Cerebellar cortex (tissue), 1 donor: ENCODE data around the gene LARGE1.

Experiments used
- DNase-seq: peaks from one replicate; pipeline ENCODE4 v3.0.0-alpha.2; 2015; ENCODE audit warnings: low spot score

The LARGE1 gene

GRCh38 chr22:33722816-33723215, 197.5 kb downstream of the LARGE1 start:
- no peak for DNase-seq

GRCh38 chr22:33720166-33720878, 200.0 kb downstream of the LARGE1 start:
- no peak for DNase-seq

- no peak for DNase-seq
These were observed 202.4 kb downstream of the LARGE1 start for GRCh38 chr22:33717694-33718396.

GRCh38 chr22:33715237-33715985, 204.9 kb downstream of the LARGE1 start:
- no peak for DNase-seq

GRCh38 chr22:33710326-33710725, 209.9 kb downstream of the LARGE1 start:
- DNase-seq = no peak

- no peak for DNase-seq
These were observed 212.7 kb downstream of the LARGE1 start for GRCh38 chr22:33707581-33707980.

GRCh38 chr22:33706100-33706499, 214.2 kb downstream of the LARGE1 start:
- DNase-seq = no peak

GRCh38 chr22:33699176-33699575, 221.1 kb downstream of the LARGE1 start:
- DNase-seq = no peak

- no peak for DNase-seq
These were observed 222.6 kb downstream of the LARGE1 start for GRCh38 chr22:33697640-33698039.

- no peak for DNase-seq
These were observed 229.1 kb downstream of the LARGE1 start for GRCh38 chr22:33691057-33691630.

GRCh38 chr22:33688903-33689302, 231.4 kb downstream of the LARGE1 start:
- no peak for DNase-seq

- no peak for DNase-seq
These were observed 232.8 kb downstream of the LARGE1 start for GRCh38 chr22:33687464-33687863.

- no peak for DNase-seq
These were observed 236.2 kb downstream of the LARGE1 start for GRCh38 chr22:33684087-33684486.

GRCh38 chr22:33682927-33683326, 237.3 kb downstream of the LARGE1 start:
- no peak for DNase-seq

- no peak for DNase-seq
These were observed 239.6 kb downstream of the LARGE1 start for GRCh38 chr22:33680632-33681031.

GRCh38 chr22:33678523-33678922, 241.8 kb downstream of the LARGE1 start:
- no peak for DNase-seq

GRCh38 chr22:33677536-33677935, 242.7 kb downstream of the LARGE1 start:
- no peak for DNase-seq

- DNase-seq = no peak
These were observed 245.9 kb downstream of the LARGE1 start for GRCh38 chr22:33674357-33674756.

- no peak for DNase-seq
These were observed 250.5 kb downstream of the LARGE1 start for GRCh38 chr22:33669746-33670145.

GRCh38 chr22:33666961-33667619, 253.2 kb downstream of the LARGE1 start:
- no peak for DNase-seq

GRCh38 chr22:33666279-33666960, 253.9 kb downstream of the LARGE1 start:
- no peak for DNase-seq
